GM18868 (cell line): Measurements from ENCODE around the gene ADD1.

Source experiments
- ATAC-seq: cut with Tn5 transposase; IDR thresholded peaks from one replicate; pipeline ENCODE4 v1.9.1; 2021; ENCODE audit warnings: mild to moderate bottlenecking, moderate library complexity; ENCODE audit not compliant: unreplicated experiment

Gene ADD1

GRCh38 chr4:2843263-2843940 is at the start of gene ADD1:
TSS of gene ADD1 (plus strand) at chr4:2843844. CDS start at chr4:2875916, 32,072 bp downstream.
- peak; percentile 86 for ATAC-seq

- ATAC-seq = no peak
Measured at GRCh38 chr4:2794486-2795299, 49.0 kb upstream of the ADD1 start.

DNA sequence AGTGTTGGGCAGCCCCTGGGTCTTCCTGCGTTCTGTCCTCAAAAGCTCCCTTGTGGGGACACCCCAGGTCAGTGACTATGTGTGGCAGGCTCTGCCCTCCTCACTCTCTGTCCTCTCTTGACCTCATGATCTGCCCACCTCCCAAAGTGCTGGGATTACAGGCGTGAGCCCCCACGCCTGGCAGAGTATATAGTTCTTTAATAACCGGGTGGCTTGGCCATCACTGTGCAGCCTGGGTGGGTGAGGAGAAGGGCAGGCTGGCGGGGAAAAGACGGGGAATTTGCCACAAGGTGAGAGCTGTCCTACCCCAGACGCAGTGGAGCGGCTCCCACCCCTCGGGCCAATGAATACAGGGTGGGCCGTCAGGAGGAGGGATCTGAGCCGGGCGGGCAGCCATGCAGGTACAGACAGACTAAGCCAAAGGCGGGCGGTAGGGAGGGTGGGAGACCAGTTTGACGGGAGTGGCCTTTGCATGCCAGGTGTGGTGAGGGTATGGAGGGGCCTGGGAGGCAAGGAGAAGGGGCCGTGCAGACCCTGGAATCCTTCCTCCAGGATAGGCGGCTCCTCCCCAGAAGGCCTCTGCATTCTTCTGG is 48.2 kb upstream of the ADD1 start:
- no peak for ATAC-seq

GRCh38 chr4:2795893-2796848 is 47.5 kb upstream of the ADD1 start:
- no peak for ATAC-seq

GRCh38 chr4:2796849-2797544 is 46.6 kb upstream of the ADD1 start:
- no peak for ATAC-seq

- ATAC-seq = no peak
Measured at GRCh38 chr4:2797545-2798305, 45.9 kb upstream of the ADD1 start.

- ATAC-seq = peak; percentile 44
Measured at GRCh38 chr4:2798399-2799223, 45.0 kb upstream of the ADD1 start.

DNA sequence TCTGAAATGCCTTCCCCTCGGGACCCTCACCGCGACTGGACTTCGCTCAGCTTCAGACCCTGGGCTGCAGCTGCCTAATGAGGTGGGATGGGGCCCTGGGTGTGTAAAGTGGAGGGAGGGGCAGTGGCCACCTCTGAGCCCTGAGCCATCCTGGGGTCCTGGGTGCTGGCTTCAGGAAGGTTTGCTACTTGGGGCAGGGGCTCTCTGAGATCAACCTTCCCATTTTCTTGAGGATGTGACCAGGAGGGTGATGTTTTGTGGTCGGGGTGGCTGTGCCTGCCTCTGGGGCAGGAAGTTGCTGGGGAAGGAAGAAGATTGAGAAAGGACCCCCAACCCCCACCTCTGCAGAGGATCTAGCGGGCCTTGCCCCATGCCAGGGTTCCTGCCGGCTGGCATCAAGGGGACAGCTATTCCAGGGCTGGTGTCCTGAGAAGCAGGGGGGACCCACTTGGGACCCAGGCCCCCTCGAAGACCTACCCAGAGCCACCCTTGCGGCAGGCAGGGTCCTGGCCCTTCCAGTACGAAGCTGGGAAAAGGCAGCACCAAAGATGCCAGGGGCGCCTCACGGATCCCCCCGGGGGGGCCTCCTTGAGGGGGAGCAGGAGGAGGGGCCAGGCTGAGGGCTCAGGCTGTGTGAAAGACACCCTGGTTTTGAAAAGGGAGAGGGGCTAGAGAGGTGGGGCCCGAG is 44.3 kb upstream of the ADD1 start:
- ATAC-seq = no peak

DNA sequence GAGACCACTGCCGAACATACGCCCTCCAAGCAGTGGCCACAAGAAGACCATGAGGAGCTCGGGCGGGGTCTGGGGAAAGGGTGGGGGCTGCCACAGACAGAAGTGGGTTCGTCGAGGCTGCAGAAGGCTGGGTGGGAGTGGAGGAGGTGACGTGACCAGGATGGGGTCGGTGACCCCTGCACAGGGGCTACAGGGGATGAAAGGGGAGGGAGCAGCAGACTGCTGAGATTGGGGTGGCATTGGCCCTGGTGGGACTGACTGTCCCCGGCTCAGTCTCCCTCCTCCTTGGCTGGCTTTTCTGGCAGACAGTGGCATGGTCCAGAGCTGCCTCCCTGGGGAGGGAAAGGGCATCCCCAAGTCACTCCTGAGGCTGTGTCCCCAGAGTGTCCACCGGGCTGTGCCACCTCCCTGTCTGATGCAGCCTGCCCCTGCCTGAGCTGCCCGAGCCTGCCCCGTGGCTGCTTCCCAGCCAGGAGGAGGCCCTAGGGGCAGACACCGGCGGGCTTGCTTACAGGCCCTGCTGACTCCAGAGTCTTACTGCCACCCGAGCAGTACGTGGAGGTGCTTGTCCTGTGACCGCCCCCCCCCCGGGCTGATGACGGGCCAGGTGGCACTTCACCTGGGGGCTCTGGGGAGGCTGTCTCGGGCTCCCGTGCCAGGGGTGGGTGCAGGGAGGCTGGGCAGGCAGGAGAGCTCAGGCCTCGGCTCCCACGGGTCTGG is 43.5 kb upstream of the ADD1 start:
- no peak for ATAC-seq

- peak; percentile 55 for ATAC-seq
Measured at GRCh38 chr4:2800691-2801596, 42.7 kb upstream of the ADD1 start.

- ATAC-seq = no peak
Measured at GRCh38 chr4:2802618-2803531, 40.8 kb upstream of the ADD1 start.

DNA sequence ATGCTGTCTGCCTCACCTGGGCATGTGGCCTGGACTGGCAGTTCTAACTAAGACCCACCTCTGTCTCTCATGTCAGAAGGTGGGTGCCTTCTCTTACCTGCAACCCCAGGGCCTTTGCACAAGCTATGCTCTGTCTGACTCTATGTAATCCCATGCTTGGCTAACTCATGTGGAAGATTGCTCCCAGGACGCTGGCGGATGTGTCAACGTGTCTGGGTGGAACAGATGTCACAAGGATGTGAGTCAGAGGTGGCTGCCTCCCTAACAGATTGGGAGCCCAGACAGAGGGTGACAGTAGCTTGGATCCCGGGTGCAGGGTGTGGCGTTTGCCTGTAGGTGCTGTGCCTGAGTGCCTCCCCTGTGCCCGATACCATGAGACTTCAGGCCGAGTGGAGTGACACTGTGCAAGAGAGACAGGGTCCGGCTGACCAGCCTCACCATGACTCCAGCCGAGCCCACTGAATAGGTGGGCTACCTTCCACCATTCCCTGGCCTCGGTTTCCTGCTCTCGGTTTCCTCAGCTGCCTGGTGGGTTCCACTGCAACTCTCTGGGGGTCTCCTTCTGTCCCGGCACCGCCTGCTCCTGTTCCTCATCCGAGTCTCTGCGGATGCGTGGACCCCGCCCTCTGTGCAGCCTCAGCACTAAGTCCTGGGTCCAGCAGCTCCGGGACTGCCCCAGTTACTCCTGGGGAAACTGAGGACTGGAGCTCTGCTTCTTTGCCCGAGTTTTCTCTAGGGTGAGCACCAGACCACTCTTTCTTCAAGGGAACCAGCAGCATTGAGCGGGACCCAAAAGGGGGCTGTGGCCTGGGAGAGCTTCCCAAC is 39.8 kb upstream of the ADD1 start:
- no peak for ATAC-seq

GRCh38 chr4:2804449-2804972 is 39.1 kb upstream of the ADD1 start:
- no peak for ATAC-seq

GRCh38 chr4:2804973-2805501 is 38.6 kb upstream of the ADD1 start:
- ATAC-seq = no peak
